GM18526 (cell line): ENCODE data around the gene ANKRD18A.

Experiments used
- POLR2A ChIP-seq: IDR thresholded peaks from 3 replicates; pipeline ENCODE4 v1.6.1; 2011; ENCODE audit not compliant: insufficient read length; ENCODE audit errors: extremely low read depth

Gene ANKRD18A

DNA sequence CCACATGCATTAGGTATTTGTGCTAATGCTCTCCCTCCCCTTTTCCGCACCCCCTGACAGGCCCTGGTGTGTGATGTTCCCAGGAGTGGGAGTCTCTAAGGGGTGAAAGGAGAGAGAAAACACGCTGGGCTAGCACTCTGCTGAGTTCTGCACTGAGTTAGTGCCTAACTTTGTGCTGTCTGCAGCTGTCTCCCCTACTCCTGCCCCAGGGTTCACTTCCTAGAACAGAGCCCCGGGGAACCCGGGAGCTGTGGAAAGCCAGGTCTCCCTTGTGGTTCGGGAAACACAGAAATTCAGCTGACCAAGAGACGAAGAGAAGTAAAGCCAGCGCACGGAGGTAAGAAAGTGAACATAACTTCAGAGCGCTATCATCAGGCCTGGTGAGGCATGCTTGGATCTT lies 20.7 kb upstream of the ANKRD18A start:
- no peak for TF ChIP-seq POLR2A

DNA sequence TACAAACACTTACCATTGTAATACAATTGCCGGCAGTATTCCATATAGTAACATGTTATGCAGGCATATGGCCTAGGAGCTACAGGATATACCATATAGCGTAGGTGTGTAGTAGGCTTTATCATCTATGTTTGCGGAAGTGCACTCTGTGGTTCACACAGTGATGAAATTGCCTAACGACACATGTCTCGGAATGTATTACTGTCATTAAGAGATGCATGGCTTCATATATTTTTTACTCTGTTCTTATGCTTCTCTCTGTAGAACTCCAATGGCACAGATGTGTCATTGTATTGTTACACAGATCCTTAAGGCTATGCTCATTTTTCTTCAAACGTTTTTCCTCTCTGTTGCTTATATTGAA lies 19.2 kb upstream of the ANKRD18A start:
- TF ChIP-seq POLR2A: no peak

GRCh38 chr9:38638881-38639576 lies 18.6 kb upstream of the ANKRD18A start:
- TF ChIP-seq POLR2A: no peak

- no peak for TF ChIP-seq POLR2A
Measured at GRCh38 chr9:38634315-38634714, 13.9 kb upstream of the ANKRD18A start.

DNA sequence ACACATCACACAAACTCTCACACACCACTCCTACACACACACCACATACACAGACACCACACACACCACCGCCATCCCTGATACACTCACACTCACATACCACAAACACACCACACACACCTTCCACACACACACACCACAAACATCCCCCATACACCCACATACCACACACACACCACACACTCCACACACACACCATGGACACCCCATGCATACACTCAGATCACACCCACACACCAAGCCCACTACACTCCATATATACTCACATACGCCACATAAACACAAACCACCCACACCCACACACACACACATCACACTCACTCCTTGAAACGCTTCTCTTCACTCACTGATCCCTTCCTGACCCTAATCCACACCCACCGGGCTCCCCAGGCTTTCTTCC lies 9.1 kb upstream of the ANKRD18A start:
- no peak for TF ChIP-seq POLR2A

DNA sequence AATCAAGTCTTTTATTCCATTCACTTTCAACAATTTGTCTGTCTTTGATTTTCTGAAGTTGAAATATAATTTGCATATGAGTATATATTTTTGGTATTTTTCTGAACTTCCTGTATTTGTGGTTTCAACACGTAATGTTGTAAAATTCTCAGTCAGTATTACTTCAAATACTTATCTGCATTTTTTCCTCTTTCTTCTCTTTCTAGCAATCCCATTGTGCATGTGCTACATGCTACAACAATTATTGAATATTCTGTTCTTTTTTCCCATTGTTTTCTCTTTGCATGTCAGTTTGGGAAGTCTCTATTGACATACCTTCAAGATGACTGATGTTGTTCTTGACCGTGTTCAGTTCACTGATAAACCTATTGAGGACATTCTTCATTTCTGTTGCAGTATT lies 5.6 kb upstream of the ANKRD18A start:
- TF ChIP-seq POLR2A: no peak

DNA sequence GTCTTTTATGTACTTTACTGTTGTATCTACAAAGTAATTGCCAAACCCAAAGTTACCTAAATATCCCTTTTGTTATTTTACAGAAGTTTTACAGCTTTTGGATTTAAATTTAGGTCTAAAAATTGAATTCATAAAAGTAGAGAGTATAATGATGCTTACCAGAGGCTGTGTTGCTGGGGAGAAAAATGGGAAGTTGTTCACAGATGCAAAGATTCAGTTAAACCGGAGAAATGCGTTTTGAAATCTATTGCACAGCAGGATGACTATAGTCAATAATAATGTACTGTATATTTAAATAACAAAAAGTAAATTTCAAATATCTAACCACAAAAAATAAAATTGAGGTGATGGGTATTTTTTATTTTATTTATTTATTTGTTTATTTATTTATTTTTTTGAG lies 2.6 kb upstream of the ANKRD18A start:
- TF ChIP-seq POLR2A: no peak

DNA sequence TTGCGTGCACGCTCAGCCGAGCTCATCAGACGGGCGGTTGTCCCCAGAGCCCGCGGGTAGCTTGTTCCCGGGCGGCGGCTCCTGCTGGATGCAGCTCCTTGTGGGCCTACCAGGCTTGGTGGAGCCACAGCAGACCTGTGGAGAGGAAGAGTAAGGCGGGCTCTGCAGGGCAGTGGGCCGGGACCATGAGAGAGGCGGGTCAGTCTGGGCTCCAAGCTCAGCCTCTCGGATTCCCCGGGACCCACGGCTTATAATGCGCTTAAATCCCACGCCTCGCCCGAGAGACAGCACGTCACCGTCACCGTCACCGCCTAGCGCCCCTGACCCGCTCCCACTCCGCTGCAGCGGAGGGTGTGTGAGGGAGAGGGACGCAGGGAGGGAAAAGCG lies 1.9 kb upstream of the ANKRD18A start:
- TF ChIP-seq POLR2A: no peak

- no peak for TF ChIP-seq POLR2A
Measured at GRCh38 chr9:38621434-38622287, 1.3 kb upstream of the ANKRD18A start.

GRCh38 chr9:38619556-38620447 lies 594 bp downstream of the ANKRD18A start:
- no peak for TF ChIP-seq POLR2A

GRCh38 chr9:38529317-38529716 lies 91.1 kb downstream of the ANKRD18A start:
- no peak for TF ChIP-seq POLR2A

DNA sequence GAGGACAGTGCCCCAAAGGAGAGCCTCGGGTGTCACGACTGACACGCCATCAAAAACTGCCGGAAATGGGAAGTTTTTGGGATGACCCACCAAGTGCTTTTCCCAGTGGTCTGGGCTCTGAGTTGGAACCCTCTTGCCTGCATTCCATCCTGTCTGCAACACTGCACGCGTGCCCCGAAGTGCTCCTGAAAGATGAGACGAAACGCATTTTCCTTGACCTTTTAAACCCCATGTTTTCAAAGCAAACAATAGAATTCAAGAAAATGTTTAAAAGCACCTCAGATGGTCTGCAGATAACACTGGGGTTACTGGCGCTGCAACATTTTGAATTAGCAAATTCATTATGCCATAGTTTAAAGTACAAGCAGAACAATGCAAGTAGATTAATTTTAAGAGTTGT lies 92.9 kb downstream of the ANKRD18A start:
- TF ChIP-seq POLR2A: no peak

DNA sequence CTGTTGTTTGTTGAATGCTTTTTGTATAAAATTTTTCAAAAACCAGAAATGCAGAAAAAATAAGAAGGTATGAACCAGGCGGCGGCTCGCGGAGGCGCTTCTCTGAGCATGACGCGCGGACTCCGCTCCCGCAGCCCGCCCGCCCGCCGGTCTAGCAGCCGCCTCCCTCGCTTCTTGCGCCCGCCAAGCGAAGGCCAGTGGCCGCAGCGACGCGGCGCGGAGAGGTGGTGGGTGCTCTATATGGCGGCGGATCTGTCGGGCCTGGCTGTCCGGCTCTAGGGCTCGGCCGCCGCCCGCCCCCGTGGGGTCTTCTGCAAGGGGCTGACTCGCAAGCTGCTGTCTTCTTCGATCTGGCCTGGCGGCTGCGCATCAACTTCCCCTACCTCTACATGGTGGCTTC lies 93.8 kb downstream of the ANKRD18A start:
- TF ChIP-seq POLR2A: no peak

GRCh38 chr9:38523121-38523520 lies 97.3 kb downstream of the ANKRD18A start:
- no peak for TF ChIP-seq POLR2A

DNA sequence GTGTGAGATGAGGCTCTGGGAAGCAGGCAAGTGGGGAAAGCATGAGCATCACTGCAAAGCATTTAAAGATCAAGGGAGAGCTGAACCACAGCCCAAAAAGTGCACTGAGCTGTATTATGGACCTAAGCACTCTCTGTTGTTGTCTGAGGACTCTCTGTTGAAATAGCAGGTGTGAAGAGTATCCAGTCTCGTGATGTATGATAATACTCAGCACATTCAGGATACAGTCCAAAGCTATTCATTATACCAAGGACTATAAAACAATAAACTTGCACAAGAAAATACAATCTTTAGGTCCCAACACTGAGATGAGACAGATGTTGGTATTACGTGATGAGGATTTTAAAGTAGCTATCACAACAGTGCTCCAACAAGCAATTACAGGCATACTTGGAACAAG lies 98.6 kb downstream of the ANKRD18A start:
- TF ChIP-seq POLR2A: no peak
